Mesenchymal stem cell (in vitro differentiated cells and primary cell): ENCODE data around the gene JSRP1.
A peak's percentile ranks its signal among the peaks of the same experiment; 100 is the strongest.

Source experiments
- DNase-seq: peaks from one replicate; pipeline ENCODE4 v3.0.0-alpha.2; 2013
- H2AFZ ChIP-seq: one replicate; pipeline ENCODE4 v1.6.1; 2013; ENCODE audit warnings: low read depth, mild to moderate bottlenecking, control low read depth, inconsistent platforms, low read length, moderate library complexity
- H2AK5ac ChIP-seq: 2 replicates; pipeline ENCODE4 v1.6.1; 2013; ENCODE audit warnings: low read length, moderate library complexity, mild to moderate bottlenecking, inconsistent platforms; ENCODE audit not compliant: severe bottlenecking
- H2BK120ac ChIP-seq: one replicate; pipeline ENCODE4 v1.6.1; 2013; ENCODE audit warnings: low read depth, mild to moderate bottlenecking, inconsistent platforms, low read length, moderate library complexity
- H2BK12ac ChIP-seq, 2 experiments: one replicate each; pipeline ENCODE4 v1.6.1; 2013; ENCODE audit warnings: inconsistent platforms in 2 of 2, low read length in 2 of 2, mild to moderate bottlenecking in 2 of 2, moderate library complexity in 2 of 2, control low read depth in 1 of 2
- H2BK15ac ChIP-seq: one replicate; pipeline ENCODE4 v1.6.1; 2013; ENCODE audit warnings: mild to moderate bottlenecking, low read depth, inconsistent platforms; ENCODE audit not compliant: poor library complexity, severe bottlenecking
- H2BK5ac ChIP-seq: 2 replicates; pipeline ENCODE4 v1.6.1; 2013; ENCODE audit warnings: low read depth, mild to moderate bottlenecking, low read length, control low read depth, inconsistent platforms; ENCODE audit not compliant: poor library complexity, severe bottlenecking
- H3K14ac ChIP-seq, 2 experiments: one replicate each; pipeline ENCODE4 v1.6.1; 2013; ENCODE audit warnings: inconsistent platforms in 2 of 2, low read length in 2 of 2, control low read depth in 1 of 2, mild to moderate bottlenecking in 1 of 2, moderate library complexity in 1 of 2
- H3K18ac ChIP-seq, 2 experiments: one replicate each; pipeline ENCODE4 v1.6.1; 2013; ENCODE audit warnings: inconsistent platforms in 2 of 2, low read length in 2 of 2, control low read depth in 1 of 2, low read depth in 1 of 2, mild to moderate bottlenecking in 1 of 2
- H3K23ac ChIP-seq, 2 experiments: one replicate each; pipeline ENCODE4 v1.6.1; 2013; ENCODE audit warnings: inconsistent platforms in 2 of 2, low read length in 2 of 2, mild to moderate bottlenecking in 2 of 2, moderate library complexity in 2 of 2, control low read depth in 1 of 2
- H3K27ac ChIP-seq: 2 replicates; pipeline ENCODE4 v1.5.1; 2013; ENCODE audit warnings: mild to moderate bottlenecking, moderate library complexity, low read length, control low read depth, inconsistent platforms; ENCODE audit not compliant: poor library complexity, severe bottlenecking
- H3K27me3 ChIP-seq, 2 experiments: 2 replicates each; pipeline versions ENCODE4 v1.6.1 to v1.7.0; 2013; ENCODE audit warnings: low read length in 2 of 2, mild to moderate bottlenecking in 2 of 2, moderate library complexity in 2 of 2, control low read depth in 1 of 2, inconsistent platforms in 1 of 2; ENCODE audit not compliant: control insufficient read depth in 1 of 2, insufficient read depth in 1 of 2
- H3K36me3 ChIP-seq, 2 experiments: 2 replicates each; pipeline versions ENCODE4 v1.6.1 to v1.7.0; 2013; ENCODE audit warnings: low read length in 2 of 2, control low read depth in 1 of 2, inconsistent platforms in 1 of 2, low read depth in 1 of 2, mild to moderate bottlenecking in 1 of 2; ENCODE audit not compliant: insufficient read depth in 2 of 2, control insufficient read depth in 1 of 2
- H3K4ac ChIP-seq, 2 experiments: one replicate each; pipeline ENCODE4 v1.6.1; 2013; ENCODE audit warnings: inconsistent platforms in 2 of 2, low read length in 2 of 2, mild to moderate bottlenecking in 2 of 2, moderate library complexity in 2 of 2, control low read depth in 1 of 2, low read depth in 1 of 2
- H3K4me1 ChIP-seq: 2 replicates; pipeline ENCODE4 v1.6.1; 2013; ENCODE audit warnings: low read depth, low read length, control low read depth; ENCODE audit not compliant: control insufficient read depth, insufficient read depth
- H3K4me2 ChIP-seq: 2 replicates; pipeline ENCODE4 v1.6.1; 2013; ENCODE audit warnings: low read length, mild to moderate bottlenecking, inconsistent platforms; ENCODE audit not compliant: poor library complexity, severe bottlenecking
- H3K4me3 ChIP-seq, 2 experiments: 2 replicates each; pipeline versions ENCODE4 v1.5.1 to v1.7.0; 2013; ENCODE audit warnings: low read length in 2 of 2, mild to moderate bottlenecking in 2 of 2, control low read depth in 1 of 2, low read depth in 1 of 2; ENCODE audit not compliant: insufficient read depth in 1 of 2
- H3K79me1 ChIP-seq: replicated peaks from 2 replicates; pipeline ENCODE4 v1.6.1; 2013; ENCODE audit warnings: mild to moderate bottlenecking, control low read depth, low read length, inconsistent platforms; ENCODE audit not compliant: poor library complexity, severe bottlenecking
- H3K9ac ChIP-seq: 2 replicates; pipeline ENCODE4 v1.7.0; 2013; ENCODE audit warnings: mild to moderate bottlenecking, low read length, moderate library complexity
- H3K9me3 ChIP-seq: 2 replicates; pipeline ENCODE4 v1.7.0; 2013; ENCODE audit warnings: mild to moderate bottlenecking, low read length; ENCODE audit not compliant: control insufficient read depth
- H4K8ac ChIP-seq: one replicate; pipeline ENCODE4 v1.6.1; 2013; ENCODE audit warnings: inconsistent platforms, mild to moderate bottlenecking, low read length, moderate library complexity
- H4K91ac ChIP-seq: one replicate; pipeline ENCODE4 v1.6.1; 2013; ENCODE audit warnings: mild to moderate bottlenecking, low read length, inconsistent platforms
- WGBS: methylation state at CpG from one replicate; pipeline ENCODE4 v1.1.7; 2013; ENCODE audit warnings: mixed read lengths; 5-methylcytosine and 5-hydroxymethylcytosine counted together

The JSRP1 gene

DNA sequence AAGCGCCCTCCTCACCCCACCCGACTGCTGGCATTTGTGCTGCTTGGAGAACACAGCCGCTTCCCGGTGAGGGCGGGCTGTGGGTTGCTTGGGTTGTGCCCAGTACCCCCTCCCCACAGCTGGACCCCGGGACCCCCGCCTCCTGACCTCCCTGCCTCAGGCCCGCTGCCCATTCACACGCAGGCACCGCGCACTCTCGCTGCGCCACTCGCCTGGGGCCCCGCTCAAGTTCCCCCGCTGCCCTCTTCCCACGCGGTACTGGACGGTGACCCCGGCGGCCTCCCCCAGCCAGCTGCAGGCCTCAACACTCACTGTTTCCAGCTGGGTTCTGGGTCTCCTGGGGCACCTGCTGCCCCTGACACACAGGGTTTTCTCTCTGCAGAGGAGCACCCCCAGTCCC is 36.5 kb downstream of the JSRP1 start:
- Histone ChIP-seq H3K4me2 (no peak overlapping the region), H4K91ac (no peak overlapping the region), H3K9ac (no peak overlapping the region), H4K8ac (no peak overlapping the region), H3K4ac (no peak overlapping the region), H3K36me3 (peaks cover 85 to 89% of the 10 kb centered on the region in 2 experiments), H3K23ac (no peak overlapping the region), H3K18ac (no peak overlapping the region), H3K9me3 (no peaks in the 10 kb centered on the region), H3K4me1 (peaks cover 35% of the 10 kb centered on the region), H2BK5ac (no peak overlapping the region), H3K27ac (no peak overlapping the region), H2BK15ac (no peak overlapping the region), H2BK12ac (no peak overlapping the region), H3K27me3 (no peaks in the 10 kb centered on the region), H3K14ac (no peak overlapping the region), H3K79me1 (peaks cover 40% of the 10 kb centered on the region), H3K4me3 (no peak overlapping the region), H2AK5ac (no peak overlapping the region), H2AFZ (no peak overlapping the region), H2BK120ac (no peak overlapping the region)
- DNase-seq: no peak
- WGBS: 96% methylated on average over 20 of the region's 21 CpGs

DNA sequence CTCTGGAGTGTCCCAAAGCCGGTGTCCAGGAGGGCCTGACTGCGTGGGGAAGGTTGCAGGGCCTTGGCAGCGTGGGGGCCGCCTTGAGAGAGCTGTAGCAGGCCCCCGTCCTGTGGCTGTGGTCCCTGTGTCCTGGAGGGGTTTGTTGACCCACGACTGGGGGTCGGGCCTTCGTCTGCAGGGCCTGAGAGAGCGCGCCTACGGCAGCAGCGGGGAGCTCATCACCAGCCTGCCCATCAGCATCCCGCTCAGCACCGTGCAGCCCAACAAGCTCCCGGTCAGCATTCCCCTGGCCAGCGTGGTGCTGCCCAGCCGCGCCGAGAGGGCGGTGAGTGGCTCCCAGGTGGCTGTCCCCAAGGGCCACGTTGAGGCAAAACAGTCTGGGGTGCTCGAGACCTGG is 38.6 kb downstream of the JSRP1 start:
- WGBS: 96% methylated on average over 22 of the region's 22 CpGs
- Histone ChIP-seq H2BK15ac (no peak overlapping the region), H3K4me1 (peaks cover 37% of the 10 kb centered on the region), H4K8ac (no peak overlapping the region), H3K23ac (no peak overlapping the region), H3K18ac (no peak overlapping the region), H3K4me2 (no peak overlapping the region), H3K36me3 (peaks cover 85 to 94% of the 10 kb centered on the region in 2 experiments), H3K4me3 (no peak overlapping the region), H3K79me1 (peaks cover 51% of the 10 kb centered on the region), H2AFZ (no peak overlapping the region), H3K14ac (no peak overlapping the region), H2BK12ac (no peak overlapping the region), H3K9ac (no peak overlapping the region), H3K4ac (no peak overlapping the region), H4K91ac (no peak overlapping the region), H2BK5ac (no peak overlapping the region), H3K9me3 (no peaks in the 10 kb centered on the region), H2BK120ac (no peak overlapping the region), H2AK5ac (no peak overlapping the region), H3K27me3 (no peaks in the 10 kb centered on the region), H3K27ac (no peak overlapping the region)
- DNase-seq: no peak

DNA sequence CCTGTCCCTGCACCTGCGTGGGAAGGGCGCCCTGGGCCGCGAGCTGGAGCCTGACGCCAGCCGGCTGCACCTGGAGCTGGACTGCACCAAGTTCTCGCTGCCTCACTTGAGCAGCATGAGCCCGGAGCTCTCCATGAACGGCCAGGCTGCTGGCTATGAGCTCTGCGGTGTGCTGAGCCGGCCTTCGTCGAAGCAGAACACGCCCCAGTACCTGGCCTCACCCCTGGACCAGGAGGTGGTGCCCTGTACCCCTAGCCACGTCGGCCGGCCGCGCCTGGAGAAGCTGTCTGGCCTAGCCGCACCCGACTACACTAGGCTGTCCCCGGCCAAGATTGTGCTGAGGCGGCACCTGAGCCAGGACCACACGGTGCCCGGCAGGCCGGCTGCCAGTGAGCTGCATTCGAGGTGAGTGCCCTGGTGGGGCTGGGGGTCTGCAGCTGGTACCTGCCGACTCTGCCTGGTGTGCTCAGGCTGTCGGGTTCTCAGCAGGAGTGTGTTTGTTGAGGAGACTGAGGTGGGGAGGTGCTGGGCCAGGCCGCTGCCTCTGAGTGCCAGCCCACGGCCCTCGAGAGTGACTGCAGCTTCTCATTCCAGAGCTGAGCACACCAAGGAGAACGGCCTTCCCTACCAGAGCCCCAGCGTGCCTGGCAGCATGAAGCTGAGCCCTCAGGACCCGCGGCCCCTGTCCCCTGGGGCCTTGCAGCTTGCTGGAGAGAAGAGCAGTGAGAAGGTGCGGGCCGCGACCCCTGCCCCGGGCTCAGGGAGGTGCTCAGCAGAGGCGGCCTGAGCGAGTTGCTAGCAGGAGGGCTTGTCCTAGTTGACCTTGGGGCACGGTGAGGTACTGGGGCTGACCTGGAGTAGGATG is 39.6 kb downstream of the JSRP1 start:
- H2BK15ac ChIP-seq: no peak overlapping the region
- H4K8ac ChIP-seq: no peak overlapping the region
- H2BK5ac ChIP-seq: no peak overlapping the region
- no peaks in the 10 kb centered on the region for H3K27me3 ChIP-seq
- no peak overlapping the region for H3K14ac ChIP-seq
- H3K9ac ChIP-seq: no peak overlapping the region
- H3K9me3 ChIP-seq: no peaks in the 10 kb centered on the region
- peaks cover 30% of the 10 kb centered on the region for H3K4me1 ChIP-seq
- H2BK120ac ChIP-seq: no peak overlapping the region
- H3K4ac ChIP-seq: no peak overlapping the region
- H3K18ac ChIP-seq: no peak overlapping the region
- H2AFZ ChIP-seq: no peak overlapping the region
- H3K79me1 ChIP-seq: peaks cover 51% of the 10 kb centered on the region
- H3K23ac ChIP-seq: no peak overlapping the region
- H4K91ac ChIP-seq: peak overlapping the region; percentile 35
- no peak overlapping the region for H2AK5ac ChIP-seq
- H3K4me3 ChIP-seq: no peak overlapping the region
- WGBS: 97% methylated on average over 43 of the region's 43 CpGs
- DNase-seq: no peak
- peaks cover 86 to 94% of the 10 kb centered on the region in 2 experiments for H3K36me3 ChIP-seq
- H3K27ac ChIP-seq: no peak overlapping the region
- H2BK12ac ChIP-seq: no peak overlapping the region
- H3K4me2 ChIP-seq: no peak overlapping the region

DNA sequence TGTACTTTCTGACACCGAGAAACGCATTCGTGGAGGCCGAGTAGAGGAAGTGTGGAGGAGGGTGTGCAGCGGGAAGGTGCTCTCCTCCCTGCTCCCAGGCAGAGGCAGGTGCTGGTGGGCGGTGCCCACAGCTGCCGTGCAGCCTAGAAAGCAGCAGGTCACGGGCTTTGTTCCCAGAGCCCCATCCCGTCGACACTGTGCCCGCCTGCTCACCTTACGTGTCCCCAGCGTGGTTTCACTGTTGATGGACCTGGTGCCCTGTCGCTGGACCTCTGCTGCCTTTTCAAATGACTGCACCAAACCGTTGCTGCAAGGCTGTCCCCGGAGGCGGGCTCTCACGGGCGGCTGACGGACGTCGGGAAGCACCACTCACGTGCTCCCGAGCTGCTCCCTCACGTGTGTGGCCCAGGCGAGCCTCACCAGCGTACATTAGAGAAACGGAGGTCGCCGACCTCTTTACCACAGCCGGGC is 40.9 kb downstream of the JSRP1 start:
- H2BK12ac ChIP-seq: no peak overlapping the region
- peaks cover 56% of the 10 kb centered on the region for H3K79me1 ChIP-seq
- H4K91ac ChIP-seq: no peak overlapping the region
- H2AK5ac ChIP-seq: no peak overlapping the region
- no peaks in the 10 kb centered on the region for H3K27me3 ChIP-seq
- no peak overlapping the region for H3K4ac ChIP-seq
- no peak overlapping the region for H3K4me3 ChIP-seq
- H2BK120ac ChIP-seq: no peak overlapping the region
- H4K8ac ChIP-seq: no peak overlapping the region
- no peaks in the 10 kb centered on the region for H3K9me3 ChIP-seq
- no peak overlapping the region for H3K27ac ChIP-seq
- peaks cover 18% of the 10 kb centered on the region for H3K4me1 ChIP-seq
- WGBS: 84% methylated on average over 31 of the region's 31 CpGs
- peaks cover 94 to 95% of the 10 kb centered on the region in 2 experiments for H3K36me3 ChIP-seq
- H2AFZ ChIP-seq: no peak overlapping the region
- H3K18ac ChIP-seq: no peak overlapping the region
- H3K9ac ChIP-seq: no peak overlapping the region
- H3K4me2 ChIP-seq: no peak overlapping the region
- no peak overlapping the region for H3K14ac ChIP-seq
- H2BK15ac ChIP-seq: no peak overlapping the region
- no peak overlapping the region for H2BK5ac ChIP-seq
- H3K23ac ChIP-seq: no peak overlapping the region
- DNase-seq: no peak
